WTC11 (cell line): ENCODE measurements around the gene SMARCA2.

Experiments used
- ATF3 ChIP-seq: sonication (generic); formaldehyde crosslinking; conservative IDR thresholded peaks from 2 replicates; pipeline ENCODE4 v1.8.1; 2022; ENCODE audit warnings: mild to moderate bottlenecking, missing genetic modification reagents
- CTCF ChIP-seq: fragments of 200-600 bp; IDR thresholded peaks from 2 replicates; pipeline ENCODE4 v1.8.0; 2022; ENCODE audit warnings: antibody characterized with exemption
- IRF2 ChIP-seq: sonication (generic); formaldehyde crosslinking; IDR thresholded peaks from 2 replicates; pipeline ENCODE4 v1.8.0; 2022; ENCODE audit warnings: low read depth, missing genetic modification reagents, borderline replicate concordance
- SP1 ChIP-seq: sonication (generic); formaldehyde crosslinking; conservative IDR thresholded peaks from 2 replicates; pipeline ENCODE4 v1.8.1; 2022; ENCODE audit warnings: missing genetic modification reagents
- USF1 ChIP-seq: sonication (generic); formaldehyde crosslinking; IDR thresholded peaks from 2 replicates; pipeline ENCODE4 v1.8.0; 2022; ENCODE audit warnings: mild to moderate bottlenecking, missing genetic modification reagents
- USF2 ChIP-seq: sonication (generic); formaldehyde crosslinking; IDR thresholded peaks from 2 replicates; pipeline ENCODE4 v1.8.1; 2023; ENCODE audit warnings: mild to moderate bottlenecking, missing genetic modification reagents, moderate library complexity
- ZNF219 ChIP-seq: sonication (generic); formaldehyde crosslinking; IDR thresholded peaks from 2 replicates; pipeline ENCODE4 v1.8.0; 2023; ENCODE audit warnings: missing genetic modification reagents, mild to moderate bottlenecking, borderline replicate concordance
- ZNF512 ChIP-seq: sonication (generic); formaldehyde crosslinking; IDR thresholded peaks from 2 replicates; pipeline ENCODE4 v1.8.1; 2022; ENCODE audit warnings: missing genetic modification reagents, borderline replicate concordance
- ZSCAN18 ChIP-seq: fragments of 250-450 bp; sonication (Bioruptor Pico); IDR thresholded peaks from 2 replicates; pipeline ENCODE4 v2.1.2; 2022; ENCODE audit warnings: mild to moderate bottlenecking, moderate library complexity

GRCh38 chr9:2199999-2200796 is 185.1 kb downstream of the SMARCA2 start:
- TF ChIP-seq IRF2 (CRISPR knock-in tag) (no peak), USF2 (CRISPR knock-in tag) (no peak), ZSCAN18 (CRISPR knock-in tag) (no peak), ATF3 (no peak), CTCF (no peak), ZNF512 (CRISPR knock-in tag) (no peak), ZNF219 (CRISPR knock-in tag) (no peak), USF1 (CRISPR knock-in tag) (no peak), SP1 (CRISPR knock-in tag) (no peak; the same call in 1 of the 2 replicates)
